Effector memory CD4-positive, alpha-beta T cell (primary cell): Measurements from ENCODE around the gene OMG.
"Not testable (repeated sequence)": the region's sequence is repeated elsewhere in the genome, so short reads cannot be mapped to it uniquely, and the experiment has no call there.

Experiments used
- DNase-seq, 3 donors: peaks; one replicate each; pipeline ENCODE4 v3.0.0-alpha.2; 2020
- H3K27ac ChIP-seq: 2 replicates; pipeline ENCODE4 v1.7.0; 2013; ENCODE audit warnings: mild to moderate bottlenecking, low read length, moderate library complexity; ENCODE audit not compliant: insufficient read depth, poor library complexity, severe bottlenecking
- H3K27me3 ChIP-seq: replicated peaks from 2 replicates; pipeline ENCODE4 v1.7.0; 2013; ENCODE audit warnings: mild to moderate bottlenecking, low read length; ENCODE audit not compliant: insufficient read depth, control insufficient read depth, poor library complexity, severe bottlenecking
- H3K36me3 ChIP-seq: 2 replicates; pipeline ENCODE4 v1.7.0; 2013; ENCODE audit warnings: mild to moderate bottlenecking, low read length, moderate library complexity; ENCODE audit not compliant: control insufficient read depth, insufficient read depth
- H3K4me1 ChIP-seq: 2 replicates; pipeline ENCODE4 v1.7.0; 2013; ENCODE audit warnings: low read length, mild to moderate bottlenecking; ENCODE audit not compliant: control insufficient read depth, insufficient read depth, poor library complexity, severe bottlenecking
- H3K4me3 ChIP-seq: 2 replicates; pipeline ENCODE4 v1.7.0; 2013; ENCODE audit warnings: low read length, low read depth, mild to moderate bottlenecking; ENCODE audit not compliant: insufficient read depth, poor library complexity, severe bottlenecking
- H3K9me3 ChIP-seq: 2 replicates; pipeline ENCODE4 v1.7.0; 2013; ENCODE audit warnings: mild to moderate bottlenecking, low read length, moderate library complexity; ENCODE audit not compliant: control insufficient read depth

The OMG gene

GRCh38 chr17:31289790-31290189 lies 7.2 kb downstream of the OMG start:
- Histone ChIP-seq H3K9me3 (no peaks in the 10 kb centered on the region), H3K27me3 (no peaks in the 10 kb centered on the region), H3K4me3 (no peak overlapping the region), H3K36me3 (no peaks in the 10 kb centered on the region), H3K27ac (no peak overlapping the region), H3K4me1 (no peaks in the 10 kb centered on the region)
- DNase-seq, result no peak

- H3K27me3 ChIP-seq, H3K9me3 ChIP-seq, H3K27ac ChIP-seq, H3K36me3 ChIP-seq, DNase-seq, H3K4me3 ChIP-seq, H3K4me1 ChIP-seq: not testable (repeated sequence)
Measured at GRCh38 chr17:31287932-31288331, 9.1 kb downstream of the OMG start.

- H3K9me3 ChIP-seq, result no peaks in the 10 kb centered on the region
- H3K4me1 ChIP-seq, result no peaks in the 10 kb centered on the region
- no peak for DNase-seq
- no peak overlapping the region for H3K27ac ChIP-seq
- no peak overlapping the region for H3K4me3 ChIP-seq
- H3K27me3 ChIP-seq, result no peaks in the 10 kb centered on the region
- H3K36me3 ChIP-seq, result no peaks in the 10 kb centered on the region
Measured at GRCh38 chr17:31286587-31286986, 10.5 kb downstream of the OMG start.

- DNase-seq, result no peak
- Histone ChIP-seq H3K4me3 (no peak overlapping the region), H3K27me3 (no peaks in the 10 kb centered on the region), H3K9me3 (no peaks in the 10 kb centered on the region), H3K36me3 (no peaks in the 10 kb centered on the region), H3K27ac (no peak overlapping the region), H3K4me1 (no peaks in the 10 kb centered on the region)
Measured at GRCh38 chr17:31283841-31284240, 13.2 kb downstream of the OMG start.

GRCh38 chr17:31281061-31281460 lies 16.0 kb downstream of the OMG start:
- Histone ChIP-seq H3K27ac (no peak overlapping the region), H3K4me1 (no peaks in the 10 kb centered on the region), H3K9me3 (no peaks in the 10 kb centered on the region), H3K4me3 (no peak overlapping the region), H3K27me3 (no peaks in the 10 kb centered on the region), H3K36me3 (no peaks in the 10 kb centered on the region)
- no peak for DNase-seq

GRCh38 chr17:31279401-31279800 lies 17.6 kb downstream of the OMG start:
- Histone ChIP-seq H3K27ac (no peak overlapping the region), H3K36me3 (no peaks in the 10 kb centered on the region), H3K27me3 (no peaks in the 10 kb centered on the region), H3K4me3 (no peak overlapping the region), H3K4me1 (no peaks in the 10 kb centered on the region), H3K9me3 (no peaks in the 10 kb centered on the region)
- no peak for DNase-seq

- no peak overlapping the region for H3K4me3 ChIP-seq
- no peaks in the 10 kb centered on the region for H3K9me3 ChIP-seq
- DNase-seq, result no peak
- H3K4me1 ChIP-seq, result no peaks in the 10 kb centered on the region
- H3K36me3 ChIP-seq, result no peaks in the 10 kb centered on the region
- no peak overlapping the region for H3K27ac ChIP-seq
- H3K27me3 ChIP-seq, result no peaks in the 10 kb centered on the region
Measured at GRCh38 chr17:31275116-31275515, 21.9 kb downstream of the OMG start.

- no peaks in the 10 kb centered on the region for H3K36me3 ChIP-seq
- H3K27ac ChIP-seq, result no peak overlapping the region
- no peaks in the 10 kb centered on the region for H3K4me1 ChIP-seq
- no peak overlapping the region for H3K4me3 ChIP-seq
- no peaks in the 10 kb centered on the region for H3K27me3 ChIP-seq
- no peak for DNase-seq
- H3K9me3 ChIP-seq, result no peaks in the 10 kb centered on the region
Measured at GRCh38 chr17:31274252-31274651, 22.8 kb downstream of the OMG start.

GRCh38 chr17:31273516-31273915 lies 23.5 kb downstream of the OMG start:
- Histone ChIP-seq H3K36me3 (no peaks in the 10 kb centered on the region), H3K27ac (no peak overlapping the region)

GRCh38 chr17:31272803-31273202 lies 24.2 kb downstream of the OMG start:
- no peak overlapping the region for H3K27ac ChIP-seq
- DNase-seq, result no peak

More at GRCh38 chr17:31273516-31273915, 23.5 kb downstream of the OMG start:
- DNase-seq, result no peak
- H3K4me1 ChIP-seq, result no peaks in the 10 kb centered on the region
- H3K4me3 ChIP-seq, result no peak overlapping the region
- no peaks in the 10 kb centered on the region for H3K9me3 ChIP-seq
- no peaks in the 10 kb centered on the region for H3K27me3 ChIP-seq

GRCh38 chr17:31272236-31272635 lies 24.8 kb downstream of the OMG start:
- Histone ChIP-seq H3K4me3 (no peak overlapping the region), H3K27me3 (no peaks in the 10 kb centered on the region), H3K27ac (no peak overlapping the region), H3K36me3 (no peaks in the 10 kb centered on the region), H3K9me3 (no peaks in the 10 kb centered on the region), H3K4me1 (no peaks in the 10 kb centered on the region)
- DNase-seq, result no peak

More at GRCh38 chr17:31272803-31273202, 24.2 kb downstream of the OMG start:
- H3K4me3 ChIP-seq, result no peak overlapping the region
- H3K4me1 ChIP-seq, result no peaks in the 10 kb centered on the region
- H3K27me3 ChIP-seq, result no peaks in the 10 kb centered on the region
- H3K36me3 ChIP-seq, result no peaks in the 10 kb centered on the region
- H3K9me3 ChIP-seq, result no peaks in the 10 kb centered on the region
